Chondrocyte (in vitro differentiated cells): ENCODE measurements around the gene DUSP28. TPM values are rescaled to one million over a fixed set of nuclear protein-coding genes. Genes with fewer than 3 reads are reported as not detected.
A peak's percentile ranks its signal among the peaks of the same experiment; 100 is the strongest.

Source experiments
- DNase-seq: peaks from one replicate; pipeline ENCODE4 v3.0.0; 2021; ENCODE audit warnings: mixed read lengths, low spot score
- H3K27ac Mint-ChIP-seq: one replicate; pipeline ENCODE4 v1.8.0; 2021; ENCODE audit warnings: mild to moderate bottlenecking, moderate library complexity, mixed read lengths; ENCODE audit not compliant: unreplicated experiment
- H3K27me3 Mint-ChIP-seq: 2 replicates; pipeline ENCODE4 v1.8.0; 2021; ENCODE audit warnings: low read depth, mixed read lengths
- H3K36me3 Mint-ChIP-seq: 2 replicates; pipeline ENCODE4 v1.8.0; 2021; ENCODE audit warnings: low read depth, mixed read lengths
- H3K4me1 Mint-ChIP-seq: 2 replicates; pipeline ENCODE4 v1.8.0; 2021; ENCODE audit warnings: low read depth, mild to moderate bottlenecking, mixed read lengths
- H3K4me3 Mint-ChIP-seq: one replicate; pipeline ENCODE4 v1.8.0; 2021; ENCODE audit warnings: mild to moderate bottlenecking, moderate library complexity, mixed read lengths; ENCODE audit not compliant: unreplicated experiment
- H3K9me3 Mint-ChIP-seq: 2 replicates; pipeline ENCODE4 v1.8.0; 2021; ENCODE audit warnings: low read depth, mixed read lengths
- CTCF ChIP-seq: fragments of 200-600 bp; sonication (generic); IDR thresholded peaks from 2 replicates; pipeline ENCODE4 v1.5.0; 2021; ENCODE audit warnings: antibody characterized with exemption, mild to moderate bottlenecking, moderate library complexity
- total RNA-seq: library from RNA; stranded (reverse); gene quantifications from 3 replicates; pipeline ENCODE4 v1.2.1, GENCODE V29; 2021

Gene DUSP28
- total RNA-seq, 1 donor from 2014 or later, result 3.7 TPM

GRCh38 chr2:240583774-240584173 is 23.6 kb downstream of the DUSP28 start:
- H3K27me3 Mint-ChIP-seq, result no peaks in the 10 kb centered on the region
- DNase-seq, result peak; percentile 7
- no peak overlapping the region for H3K27ac Mint-ChIP-seq
- TF ChIP-seq CTCF, result no peak
- no peaks in the 10 kb centered on the region for H3K9me3 Mint-ChIP-seq
- H3K4me1 Mint-ChIP-seq, result peaks cover 62% of the 10 kb centered on the region
- peaks cover 2% of the 10 kb centered on the region for H3K36me3 Mint-ChIP-seq
- H3K4me3 Mint-ChIP-seq, result no peak overlapping the region

GRCh38 chr2:240584486-240585031 is 24.4 kb downstream of the DUSP28 start:
- DNase-seq, result peak; percentile 59
- peaks cover 2% of the 10 kb centered on the region for H3K36me3 Mint-ChIP-seq
- H3K4me1 Mint-ChIP-seq, result peaks cover 65% of the 10 kb centered on the region
- no peaks in the 10 kb centered on the region for H3K27me3 Mint-ChIP-seq
- peak overlapping the region; percentile 91 for H3K4me3 Mint-ChIP-seq
- H3K27ac Mint-ChIP-seq, result no peak overlapping the region
- no peaks in the 10 kb centered on the region for H3K9me3 Mint-ChIP-seq
- no peak for TF ChIP-seq CTCF

GRCh38 chr2:240585101-240585500 is 24.9 kb downstream of the DUSP28 start:
- no peak for TF ChIP-seq CTCF
- Mint-ChIP-seq H3K27me3 (no peaks in the 10 kb centered on the region), H3K9me3 (no peaks in the 10 kb centered on the region), H3K4me3 (peak overlapping the region; percentile 91), H3K4me1 (peaks cover 59% of the 10 kb centered on the region), H3K36me3 (peaks cover 2% of the 10 kb centered on the region), H3K27ac (no peak overlapping the region)
- DNase-seq, result peak; percentile 61

DNA sequence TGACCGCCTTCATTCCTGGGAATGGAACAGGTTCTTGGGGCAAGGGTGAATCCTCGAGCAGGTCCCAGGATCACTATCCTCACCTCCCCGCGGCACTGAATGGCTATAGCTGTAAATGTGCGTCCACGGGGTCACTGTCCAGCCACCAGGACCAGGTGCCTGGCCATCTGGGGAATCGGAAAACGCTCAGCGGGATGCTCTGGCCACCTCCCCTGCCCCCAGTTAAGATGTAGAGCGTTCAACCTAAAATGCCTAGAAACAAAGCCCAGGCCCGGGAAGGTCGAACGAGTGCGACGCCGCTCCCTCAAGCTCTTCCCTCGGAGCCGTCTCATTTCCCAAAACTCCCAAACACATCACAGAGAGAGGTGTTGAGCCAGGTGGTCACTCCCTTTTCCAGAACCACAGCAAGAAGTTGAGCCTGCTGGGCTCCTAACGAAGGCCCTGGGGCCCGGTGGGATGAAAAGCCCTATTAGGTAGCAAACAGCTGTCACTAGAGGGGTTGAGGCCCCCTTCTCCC is 25.6 kb downstream of the DUSP28 start:
- H3K9me3 Mint-ChIP-seq, result no peaks in the 10 kb centered on the region
- peak; percentile 6 for TF ChIP-seq CTCF
- peaks cover 54% of the 10 kb centered on the region for H3K4me1 Mint-ChIP-seq
- peak overlapping the region; percentile 88 for H3K27ac Mint-ChIP-seq
- peak; percentile 71 for DNase-seq
- H3K4me3 Mint-ChIP-seq, result peak overlapping the region; percentile 91
- H3K36me3 Mint-ChIP-seq, result no peaks in the 10 kb centered on the region
- no peaks in the 10 kb centered on the region for H3K27me3 Mint-ChIP-seq

GRCh38 chr2:240586198-240586918 is 26.2 kb downstream of the DUSP28 start, which contains the start of gene CAPN10:
CAPN10 (plus strand) TSS chr2:240586734; CDS start chr2:240586912, 178 bp downstream.
- H3K27ac Mint-ChIP-seq, result peak within 1 kb of the TSS; percentile 88
- H3K27me3 Mint-ChIP-seq, result no peaks in the 10 kb centered on the region
- no peak for TF ChIP-seq CTCF
- H3K4me1 Mint-ChIP-seq, result peaks cover 54% of the 10 kb centered on the region
- H3K4me3 Mint-ChIP-seq, result peak within 1 kb of the TSS; percentile 91
- DNase-seq, result peak; percentile 99
- H3K36me3 Mint-ChIP-seq, result no peaks in the 10 kb centered on the region
- H3K9me3 Mint-ChIP-seq, result no peaks in the 10 kb centered on the region
